ENCODE results near the gene KCNH1.

Gene KCNH1

DNA sequence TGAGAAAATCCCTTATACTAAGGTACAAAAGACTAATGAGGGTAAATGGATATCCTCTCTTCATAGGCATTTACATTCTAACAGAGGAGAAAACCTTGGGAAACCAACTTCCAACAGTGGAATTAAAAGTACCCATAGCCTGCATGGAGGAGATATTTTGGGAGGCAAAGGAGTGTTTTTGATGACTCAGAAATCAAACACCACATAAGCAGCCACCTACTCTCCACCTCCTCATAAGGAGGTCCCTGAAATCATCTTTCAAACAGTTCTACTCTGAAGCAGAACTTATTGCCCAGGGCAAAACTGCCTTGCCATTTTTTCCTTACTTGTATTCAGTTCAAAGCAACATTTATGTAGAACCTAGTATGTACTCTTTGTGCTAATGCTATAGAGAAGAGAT is 211.3 kb downstream of the KCNH1 start:
- TF ChIP-seq, protein P1, sequence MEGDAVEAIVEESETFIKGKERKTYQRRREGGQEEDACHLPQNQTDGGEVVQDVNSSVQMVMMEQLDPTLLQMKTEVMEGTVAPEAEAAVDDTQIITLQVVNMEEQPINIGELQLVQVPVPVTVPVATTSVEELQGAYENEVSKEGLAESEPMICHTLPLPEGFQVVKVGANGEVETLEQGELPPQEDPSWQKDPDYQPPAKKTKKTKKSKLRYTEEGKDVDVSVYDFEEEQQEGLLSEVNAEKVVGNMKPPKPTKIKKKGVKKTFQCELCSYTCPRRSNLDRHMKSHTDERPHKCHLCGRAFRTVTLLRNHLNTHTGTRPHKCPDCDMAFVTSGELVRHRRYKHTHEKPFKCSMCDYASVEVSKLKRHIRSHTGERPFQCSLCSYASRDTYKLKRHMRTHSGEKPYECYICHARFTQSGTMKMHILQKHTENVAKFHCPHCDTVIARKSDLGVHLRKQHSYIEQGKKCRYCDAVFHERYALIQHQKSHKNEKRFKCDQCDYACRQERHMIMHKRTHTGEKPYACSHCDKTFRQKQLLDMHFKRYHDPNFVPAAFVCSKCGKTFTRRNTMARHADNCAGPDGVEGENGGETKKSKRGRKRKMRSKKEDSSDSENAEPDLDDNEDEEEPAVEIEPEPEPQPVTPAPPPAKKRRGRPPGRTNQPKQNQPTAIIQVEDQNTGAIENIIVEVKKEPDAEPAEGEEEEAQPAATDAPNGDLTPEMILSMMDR (conservative IDR thresholded peaks at IDR 0.05; ENCODE audit: low read depth, low read length): no peak
- DNase-seq (ENCODE audit: low read depth): no peak
- no peak overlapping the region for H3K4me3 ChIP-seq (ENCODE audit: low read depth, low read length)

DNA sequence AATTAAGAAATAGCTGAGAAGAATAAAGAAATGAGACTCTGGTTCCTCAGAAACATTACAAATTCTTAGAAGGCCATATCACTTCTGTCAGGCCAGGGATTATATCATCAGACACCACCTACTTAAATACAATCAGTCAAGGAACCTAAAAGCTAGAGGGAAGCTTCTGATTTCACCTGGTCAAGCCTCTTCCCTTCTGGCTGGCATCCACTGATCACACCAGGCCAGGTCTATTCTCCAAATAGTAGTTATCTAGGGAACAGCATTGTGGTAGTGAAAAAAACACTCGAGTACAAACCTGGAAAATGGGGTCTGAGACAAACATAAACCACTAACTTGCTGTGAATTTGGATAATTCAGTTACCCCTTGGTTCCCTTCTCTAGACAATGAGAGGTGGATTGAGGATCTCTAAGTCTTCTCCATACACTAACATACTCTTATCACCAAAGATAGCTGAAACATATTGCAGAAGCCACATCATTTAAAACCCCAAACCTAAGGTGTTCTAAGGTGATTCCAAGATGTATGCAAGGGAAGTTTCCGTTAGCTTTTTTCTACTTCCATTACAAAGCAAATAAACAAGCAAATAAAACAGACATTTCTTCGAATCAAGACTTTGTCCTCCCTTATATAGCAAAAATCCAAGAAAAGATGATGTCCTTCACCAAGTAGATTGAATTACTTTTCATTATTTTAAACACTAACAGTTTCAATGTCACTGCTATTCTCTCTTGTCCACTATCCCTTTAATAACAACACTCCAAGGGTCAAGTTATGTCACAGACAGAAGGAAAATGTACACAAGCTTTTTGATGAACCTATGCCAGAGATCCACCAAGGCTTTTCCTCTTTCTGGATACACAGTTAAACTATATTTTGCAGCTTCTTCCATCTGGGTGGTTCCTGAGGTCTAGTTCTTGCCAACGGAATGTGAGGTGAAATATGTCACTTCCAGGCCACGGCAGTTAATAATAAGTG is 212.9 kb downstream of the KCNH1 start:
- no peak overlapping the region for H3K4me3 ChIP-seq (ENCODE audit: low read depth, low read length)
- DNase-seq (ENCODE audit: low read depth): no peak
- TF ChIP-seq, protein P1 (conservative IDR thresholded peaks at IDR 0.05; ENCODE audit: low read depth, low read length): no peak

DNA sequence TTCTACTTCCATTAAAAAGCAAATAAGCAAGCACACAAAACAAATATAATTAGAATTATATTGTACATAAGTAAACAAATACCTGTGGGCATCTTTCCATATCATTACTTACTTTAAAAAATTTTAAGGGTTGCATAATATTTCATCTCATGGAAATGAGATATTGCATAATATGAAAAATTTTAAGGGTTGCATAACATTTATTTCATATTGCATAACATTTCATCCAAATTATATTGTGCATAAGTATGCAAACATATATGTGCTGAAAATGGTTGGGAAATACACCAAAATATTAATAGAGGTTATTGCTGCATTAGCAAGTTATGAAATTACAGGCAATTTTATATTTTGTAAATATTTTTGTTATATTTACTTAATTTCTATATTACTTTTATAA is 213.7 kb downstream of the KCNH1 start:
- TF ChIP-seq, protein P1 (conservative IDR thresholded peaks at IDR 0.05; ENCODE audit: low read depth, low read length): no peak
- no peak for DNase-seq (ENCODE audit: low read depth)
- no peak overlapping the region for H3K4me3 ChIP-seq (ENCODE audit: low read depth, low read length)

DNA sequence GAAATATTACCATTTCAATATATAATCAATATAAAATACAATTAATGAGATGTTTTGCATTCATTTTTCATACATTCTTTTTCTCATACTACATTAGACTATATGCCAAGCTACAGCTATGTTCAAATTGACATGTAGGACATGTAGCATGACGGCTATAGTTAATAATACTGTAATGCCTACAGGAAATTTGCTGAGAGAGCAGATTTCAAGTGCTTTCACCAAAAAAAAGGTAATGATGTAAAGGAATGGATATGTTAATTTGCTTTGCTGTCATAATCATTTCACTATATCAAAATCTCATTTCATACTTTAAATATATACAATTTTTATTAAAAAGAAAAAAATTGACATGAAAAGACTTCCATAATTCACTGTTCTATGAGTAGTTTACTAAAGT is 215.1 kb downstream of the KCNH1 start:
- no peak overlapping the region for H3K4me3 ChIP-seq (ENCODE audit: low read depth, low read length)
- TF ChIP-seq, protein P1 (conservative IDR thresholded peaks at IDR 0.05; ENCODE audit: low read depth, low read length): no peak
- no peak for DNase-seq (ENCODE audit: low read depth)

DNA sequence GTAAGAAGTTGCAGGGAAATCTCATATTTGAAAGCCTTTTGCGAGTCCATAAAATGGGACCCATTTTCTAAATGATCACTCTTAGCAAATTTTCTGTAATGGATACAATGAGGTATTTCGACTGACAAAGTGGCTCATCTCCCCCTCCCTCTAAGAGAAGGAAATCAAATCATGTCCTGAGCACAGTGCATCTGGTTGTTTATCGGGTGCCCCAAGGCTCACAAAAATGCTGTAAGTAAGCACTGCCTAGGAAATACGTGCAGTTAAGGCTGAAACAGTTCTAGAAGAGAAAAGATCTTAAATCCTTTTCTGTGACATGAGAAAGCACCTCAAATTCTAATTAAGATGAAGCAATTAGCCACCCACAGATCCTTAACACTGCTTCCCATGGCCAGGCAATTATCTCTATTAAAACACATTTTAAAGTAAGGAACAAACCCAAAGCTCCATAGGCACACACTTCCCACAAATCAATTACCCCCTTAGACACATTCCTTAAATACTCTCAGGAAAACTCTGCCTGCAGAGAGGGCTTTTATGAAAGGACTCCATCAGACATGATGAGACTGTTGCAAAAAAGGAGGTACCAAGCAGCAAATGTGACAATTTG is 216.3 kb downstream of the KCNH1 start:
- H3K4me3 ChIP-seq (ENCODE audit: low read depth, low read length): no peak overlapping the region
- DNase-seq (ENCODE audit: low read depth): no peak
- TF ChIP-seq, protein P1 (conservative IDR thresholded peaks at IDR 0.05; ENCODE audit: low read depth, low read length): no peak

DNA sequence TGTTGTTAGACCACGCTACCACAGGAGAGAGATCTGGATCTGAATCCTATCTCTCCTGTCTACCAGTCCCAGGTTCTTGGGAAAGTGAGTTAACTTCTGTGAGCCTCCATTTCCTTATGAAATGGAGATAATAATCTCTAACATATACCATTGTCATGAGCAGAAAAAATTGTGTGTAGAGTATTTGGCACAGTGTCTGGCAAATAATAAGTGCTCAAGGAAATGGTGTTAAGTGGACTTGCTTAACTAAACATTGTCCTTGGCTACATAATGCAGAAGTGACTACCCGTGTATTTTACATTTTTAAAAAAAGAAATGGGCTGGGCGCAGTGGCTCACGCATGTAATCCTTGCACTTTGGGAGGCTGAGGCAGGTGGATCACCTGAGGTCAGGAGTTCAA is 217.4 kb downstream of the KCNH1 start:
- H3K4me3 ChIP-seq (ENCODE audit: low read depth, low read length): no peak overlapping the region
- TF ChIP-seq, protein P1 (conservative IDR thresholded peaks at IDR 0.05; ENCODE audit: low read depth, low read length): no peak
- no peak for DNase-seq (ENCODE audit: low read depth)
